KMS-11 (cell line): ENCODE measurements around the gene SMAD3.
"Not testable (repeated sequence)": the region's sequence is repeated elsewhere in the genome, so short reads cannot be mapped to it uniquely, and the experiment has no call there.

ENCODE experiments used
- H2AFZ ChIP-seq: fragments of 200-600 bp; sonication (generic); 2 replicates; pipeline ENCODE4 v1.6.1; 2016; ENCODE audit warnings: antibody characterized with exemption, mixed run types, low read depth
- H3K27ac ChIP-seq: fragments of 200-600 bp; sonication (generic); 2 replicates; pipeline ENCODE4 v1.6.1; 2016; ENCODE audit warnings: mild to moderate bottlenecking, mixed run types
- H3K27me3 ChIP-seq: fragments of 200-600 bp; sonication (generic); 2 replicates; pipeline ENCODE4 v1.6.1; 2017; ENCODE audit warnings: mild to moderate bottlenecking, low read depth, mixed run types, moderate library complexity; ENCODE audit not compliant: insufficient read depth
- H3K36me3 ChIP-seq: fragments of 200-600 bp; sonication (generic); 2 replicates; pipeline ENCODE4 v1.6.1; 2017; ENCODE audit warnings: mild to moderate bottlenecking, mixed run types; ENCODE audit not compliant: insufficient read depth
- H3K4me1 ChIP-seq: fragments of 200-600 bp; sonication (generic); 2 replicates; pipeline ENCODE4 v1.6.1; 2016; ENCODE audit warnings: mild to moderate bottlenecking, low read depth, mixed run types; ENCODE audit not compliant: poor library complexity, severe bottlenecking
- H3K4me2 ChIP-seq: fragments of 200-600 bp; sonication (generic); 2 replicates; pipeline ENCODE4 v1.7.0; 2016; ENCODE audit warnings: mild to moderate bottlenecking, mixed run types
- H3K4me3 ChIP-seq: fragments of 200-600 bp; sonication (generic); IDR thresholded peaks from 2 replicates; pipeline ENCODE4 v1.6.1; 2017; ENCODE audit warnings: low read depth, low read length, mixed read lengths; ENCODE audit not compliant: insufficient read depth
- H3K79me2 ChIP-seq: fragments of 200-600 bp; sonication (generic); 2 replicates; pipeline ENCODE4 v1.6.1; 2016; ENCODE audit warnings: low read depth, mixed run types; ENCODE audit not compliant: insufficient read depth
- H3K9ac ChIP-seq: fragments of 200-600 bp; sonication (generic); 2 replicates; pipeline ENCODE4 v1.6.1; 2016; ENCODE audit warnings: mild to moderate bottlenecking, mixed run types
- H4K20me1 ChIP-seq: fragments of 200-600 bp; sonication (generic); 2 replicates; pipeline ENCODE4 v1.6.1; 2016; ENCODE audit warnings: mild to moderate bottlenecking, mixed run types; ENCODE audit not compliant: insufficient read depth
- TF ChIP-seq, protein P1 (sequence below): fragments of 200-600 bp; sonication (generic); conservative IDR thresholded peaks from 2 replicates; pipeline ENCODE4 v1.6.1; 2017; ENCODE audit warnings: low read depth, mild to moderate bottlenecking, antibody characterized with exemption, low read length, moderate library complexity, mixed read lengths

The SMAD3 gene

DNA sequence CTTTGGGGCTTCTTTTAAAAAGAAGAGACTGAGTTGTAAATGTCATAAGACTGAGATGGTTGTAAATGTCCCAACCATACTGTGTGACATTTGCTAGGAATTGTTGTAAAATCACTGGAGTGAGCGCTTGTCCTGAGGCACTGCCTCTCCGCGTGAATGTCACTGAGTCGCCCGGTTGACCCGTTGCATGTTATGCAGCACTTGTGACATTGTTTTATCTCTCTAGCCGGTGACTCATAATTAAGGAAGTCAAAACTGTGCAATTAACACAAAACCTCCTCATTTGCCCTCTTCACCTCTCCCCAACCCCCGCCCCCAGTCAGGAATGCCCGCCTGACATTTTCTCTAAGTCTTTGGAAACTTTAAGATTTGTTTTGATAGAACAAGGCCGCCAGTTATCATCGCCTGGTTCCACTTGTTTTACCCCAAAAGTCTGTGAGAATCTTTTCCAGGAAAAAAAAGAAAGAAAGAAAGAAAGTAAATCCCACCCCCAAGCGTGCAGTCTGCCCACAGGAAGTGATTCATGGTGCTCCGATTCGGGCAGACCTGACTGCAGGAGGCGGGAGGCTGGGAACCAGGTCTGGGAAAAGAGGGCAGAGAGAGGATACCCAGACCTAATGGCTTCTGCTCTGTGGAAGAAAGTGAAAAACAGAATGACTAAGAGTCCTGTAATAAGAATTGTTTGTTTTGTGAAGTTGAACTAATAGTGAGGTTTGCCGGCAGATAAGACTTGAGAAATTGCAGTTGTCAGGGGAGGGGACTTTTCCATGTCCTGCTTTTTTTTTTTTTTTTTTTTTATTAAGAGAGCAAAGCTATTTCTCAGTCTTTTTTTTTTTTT lies 84.8 kb downstream of the SMAD3 start:
- Histone ChIP-seq H3K4me1 (peaks cover 4% of the 10 kb centered on the region), H2AFZ (no peak overlapping the region), H3K36me3 (no peaks in the 10 kb centered on the region), H3K27me3 (no peaks in the 10 kb centered on the region), H4K20me1 (no peaks in the 10 kb centered on the region), H3K9ac (no peak overlapping the region), H3K27ac (no peak overlapping the region), H3K4me3 (no peak overlapping the region), H3K4me2 (no peak overlapping the region), H3K79me2 (no peaks in the 10 kb centered on the region)
- TF ChIP-seq, protein P1, sequence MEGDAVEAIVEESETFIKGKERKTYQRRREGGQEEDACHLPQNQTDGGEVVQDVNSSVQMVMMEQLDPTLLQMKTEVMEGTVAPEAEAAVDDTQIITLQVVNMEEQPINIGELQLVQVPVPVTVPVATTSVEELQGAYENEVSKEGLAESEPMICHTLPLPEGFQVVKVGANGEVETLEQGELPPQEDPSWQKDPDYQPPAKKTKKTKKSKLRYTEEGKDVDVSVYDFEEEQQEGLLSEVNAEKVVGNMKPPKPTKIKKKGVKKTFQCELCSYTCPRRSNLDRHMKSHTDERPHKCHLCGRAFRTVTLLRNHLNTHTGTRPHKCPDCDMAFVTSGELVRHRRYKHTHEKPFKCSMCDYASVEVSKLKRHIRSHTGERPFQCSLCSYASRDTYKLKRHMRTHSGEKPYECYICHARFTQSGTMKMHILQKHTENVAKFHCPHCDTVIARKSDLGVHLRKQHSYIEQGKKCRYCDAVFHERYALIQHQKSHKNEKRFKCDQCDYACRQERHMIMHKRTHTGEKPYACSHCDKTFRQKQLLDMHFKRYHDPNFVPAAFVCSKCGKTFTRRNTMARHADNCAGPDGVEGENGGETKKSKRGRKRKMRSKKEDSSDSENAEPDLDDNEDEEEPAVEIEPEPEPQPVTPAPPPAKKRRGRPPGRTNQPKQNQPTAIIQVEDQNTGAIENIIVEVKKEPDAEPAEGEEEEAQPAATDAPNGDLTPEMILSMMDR = no peak

DNA sequence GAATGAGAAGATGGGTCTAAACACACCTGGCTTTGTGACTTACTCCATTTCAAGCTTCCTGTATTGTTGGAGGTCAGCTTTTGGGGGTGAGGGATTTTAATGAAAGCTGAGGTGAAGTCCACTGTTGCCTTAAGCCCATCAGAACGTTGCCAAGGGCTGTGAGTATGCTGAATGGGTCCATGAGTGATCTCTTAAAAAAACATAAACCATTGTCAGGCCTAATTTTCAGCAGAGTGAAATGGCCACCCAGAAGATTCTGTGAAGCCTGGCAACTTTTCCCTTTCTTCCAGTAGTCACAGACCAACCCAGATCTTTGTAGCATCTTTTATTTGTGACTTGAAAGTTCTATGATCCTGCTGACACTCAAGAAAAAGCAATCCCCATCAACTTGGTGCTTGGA lies 87.0 kb downstream of the SMAD3 start:
- Histone ChIP-seq H3K27ac (no peak overlapping the region), H3K4me3 (no peak overlapping the region), H4K20me1 (no peaks in the 10 kb centered on the region), H2AFZ (no peak overlapping the region), H3K9ac (no peak overlapping the region), H3K4me2 (no peak overlapping the region), H3K79me2 (no peaks in the 10 kb centered on the region), H3K27me3 (no peaks in the 10 kb centered on the region), H3K36me3 (no peaks in the 10 kb centered on the region), H3K4me1 (no peaks in the 10 kb centered on the region)
- TF ChIP-seq, protein P1 = no peak

DNA sequence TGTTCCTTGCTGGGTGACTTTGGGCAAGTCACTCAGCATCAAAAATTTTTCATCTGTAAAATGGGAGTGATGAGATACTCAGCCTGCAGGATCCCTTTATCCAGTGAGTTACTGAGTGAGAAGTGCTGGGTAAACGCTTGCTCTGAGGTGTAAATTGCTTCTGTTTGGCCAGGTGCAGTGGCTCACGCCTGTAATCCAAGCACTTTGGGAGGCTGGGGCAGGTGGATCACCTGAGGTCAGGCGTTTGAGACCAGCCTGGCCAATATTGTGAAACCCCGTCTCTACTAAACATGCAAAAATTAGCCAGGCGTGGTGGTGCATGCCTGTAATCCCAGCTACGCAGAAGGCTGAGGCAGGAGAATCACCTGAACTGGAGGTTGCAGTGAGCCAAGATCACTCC lies 87.6 kb downstream of the SMAD3 start:
- not testable (repeated sequence) for H3K79me2 ChIP-seq, H3K9ac ChIP-seq, H3K4me1 ChIP-seq, H3K27me3 ChIP-seq, H2AFZ ChIP-seq, H4K20me1 ChIP-seq, H3K4me3 ChIP-seq, H3K4me2 ChIP-seq, H3K27ac ChIP-seq, H3K36me3 ChIP-seq

DNA sequence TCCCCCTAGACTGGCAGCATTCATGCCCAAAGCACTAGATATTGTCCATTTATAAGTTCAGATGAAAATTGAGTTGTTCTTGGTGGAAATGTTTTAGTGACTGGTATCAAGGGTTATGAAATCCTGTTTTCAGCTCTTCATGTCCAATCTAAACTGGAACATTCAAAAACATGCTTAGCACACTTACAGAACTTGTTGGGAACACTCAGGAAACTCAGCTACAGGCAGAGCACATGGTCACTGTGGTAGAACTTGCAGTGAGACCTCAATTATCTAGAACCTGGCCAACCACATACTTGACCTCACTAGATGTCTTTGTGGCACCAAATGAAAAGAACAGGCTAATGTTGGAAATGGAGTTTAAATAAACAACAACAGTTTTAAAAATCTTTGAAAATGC lies 88.8 kb downstream of the SMAD3 start:
- H3K4me2 ChIP-seq = no peak overlapping the region
- no peaks in the 10 kb centered on the region for H4K20me1 ChIP-seq
- no peak overlapping the region for H3K9ac ChIP-seq
- no peak overlapping the region for H3K4me3 ChIP-seq
- H3K27ac ChIP-seq = no peak overlapping the region
- no peaks in the 10 kb centered on the region for H3K79me2 ChIP-seq
- H2AFZ ChIP-seq = no peak overlapping the region
- no peaks in the 10 kb centered on the region for H3K36me3 ChIP-seq
- no peaks in the 10 kb centered on the region for H3K27me3 ChIP-seq
- no peaks in the 10 kb centered on the region for H3K4me1 ChIP-seq
- TF ChIP-seq, protein P1 = no peak

DNA sequence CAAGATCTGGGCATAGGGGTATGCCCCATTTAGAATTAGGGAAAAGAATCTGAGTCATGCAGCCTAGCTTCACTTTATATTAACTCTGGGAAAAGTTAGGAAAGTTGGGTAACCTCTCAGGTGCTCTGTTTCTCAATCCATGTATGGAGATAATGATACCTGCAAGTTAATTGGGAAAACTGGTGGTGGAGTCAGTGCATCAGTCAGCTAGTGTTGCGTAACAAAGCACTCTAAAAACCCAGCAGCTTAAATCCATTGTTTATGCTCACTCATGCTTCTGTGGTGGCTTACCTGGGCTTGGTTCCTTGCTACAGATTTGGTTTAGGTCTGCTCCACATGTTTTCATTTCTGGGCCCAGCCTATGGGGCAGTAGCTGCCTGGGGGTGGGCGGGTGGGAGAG lies 91.0 kb downstream of the SMAD3 start:
- H3K4me3 ChIP-seq = no peak overlapping the region
- no peaks in the 10 kb centered on the region for H3K4me1 ChIP-seq
- no peak overlapping the region for H2AFZ ChIP-seq
- H3K79me2 ChIP-seq = no peaks in the 10 kb centered on the region
- TF ChIP-seq, protein P1 = no peak
- no peaks in the 10 kb centered on the region for H3K36me3 ChIP-seq
- H3K27ac ChIP-seq = no peak overlapping the region
- H3K9ac ChIP-seq = no peak overlapping the region
- no peaks in the 10 kb centered on the region for H3K27me3 ChIP-seq
- no peak overlapping the region for H3K4me2 ChIP-seq
- H4K20me1 ChIP-seq = no peaks in the 10 kb centered on the region
